ENCODE results near the gene SCIMP. TPM values are rescaled to one million over a fixed set of nuclear protein-coding genes. Genes with fewer than 3 reads are reported as not detected.

The SCIMP gene
- total RNA-seq, 4 donors from 2014 or later: 0.82 to 9.1 (median 2.6) TPM; not detected in 1

Other genes starting within 250 kb of the SCIMP start
- gene CAMTA2, start 247.2 kb downstream of the SCIMP start, total RNA-seq: 10 to 100 TPM; 35.9 to 71.8 (median 51.8) TPM
- 1 to 10 TPM in 2 of 4 donors, not detected in 2; 1.8 to 2.2 TPM for gene INCA1, start 237.3 kb downstream of the SCIMP start, total RNA-seq
- 100 to 1,000 TPM; 106 to 125 (median 114) TPM for gene KIF1C, start 236.9 kb downstream of the SCIMP start, total RNA-seq
- gene SLC52A1, start 199.4 kb downstream of the SCIMP start, total RNA-seq: 1 to 10 TPM in 3 of 4 donors, not detected in 1; 1.3 to 6.0 (median 3.4) TPM
- 10 to 100 TPM in 1 of 4 donors, 1 to 10 TPM in 3; 6.0 to 11.6 (median 8.6) TPM for gene ZFP3, start 156.4 kb downstream of the SCIMP start, total RNA-seq
- 10 to 100 TPM in 2 of 4 donors, 1 to 10 TPM in 2; 6.8 to 69.6 (median 27.2) TPM for gene ZNF232, start 123.0 kb downstream of the SCIMP start, total RNA-seq
- gene USP6, start 118.8 kb downstream of the SCIMP start, total RNA-seq: under 1 TPM in 2 of 4 donors, not detected in 2; under 0.01 to 0.82 TPM
- 10 to 100 TPM in 1 of 4 donors, 1 to 10 TPM in 3; 1.5 to 17.0 (median 4.5) TPM for gene ZNF594, start 43.0 kb downstream of the SCIMP start, total RNA-seq
- 10 to 100 TPM; 23.6 to 43.8 (median 36.0) TPM for gene RABEP1, start 47.4 kb upstream of the SCIMP start, total RNA-seq
- 100 to 1,000 TPM in 2 of 4 donors, 10 to 100 TPM in 2; 65.3 to 120 (median 96.9) TPM for gene NUP88, start 184.8 kb upstream of the SCIMP start, total RNA-seq
- 100 to 1,000 TPM in 1 of 4 donors, 10 to 100 TPM in 2, 1 to 10 TPM in 1; 9.4 to 566 (median 41.9) TPM for gene RPAIN, start 185.3 kb upstream of the SCIMP start, total RNA-seq
- 100 to 1,000 TPM in 1 of 4 donors, 10 to 100 TPM in 3; 31.0 to 183 (median 85.8) TPM for gene C1QBP, start 204.3 kb upstream of the SCIMP start, total RNA-seq
- gene DHX33, start 234.1 kb upstream of the SCIMP start, total RNA-seq: 10 to 100 TPM in 2 of 4 donors, 1 to 10 TPM in 2; 3.0 to 11.1 (median 9.4) TPM

All from transverse colon (tissue), 4 donors.